SU-DHL-6 (cell line): ENCODE measurements around the gene PCK2.

Source experiments
- CTCF ChIP-seq: fragments of 200-600 bp; sonication (generic); IDR thresholded peaks from one replicate; pipeline ENCODE4 v1.5.1; 2017; ENCODE audit warnings: antibody characterized with exemption, mild to moderate bottlenecking, low read length, moderate library complexity; ENCODE audit not compliant: insufficient read depth, poor library complexity, severe bottlenecking
- EZH2phosphoT487 ChIP-seq: fragments of 200-600 bp; sonication (generic), shearing (Covaris generic); conservative IDR thresholded peaks from 2 replicates; pipeline ENCODE4 v1.6.1; 2018; ENCODE audit warnings: mild to moderate bottlenecking, antibody characterized with exemption, low read length, moderate library complexity, mixed read lengths

- TF ChIP-seq CTCF (no peak), EZH2phosphoT487 (no peak)
Observed at GRCh38 chr14:24060443-24060842, 33.7 kb upstream of the PCK2 start.
